Thyroid gland (tissue), 4 donors: ENCODE results near the gene NDE1.

ENCODE experiments used
- POLR2A ChIP-seq, 2 donors: fragments of 450-650 bp; IDR thresholded peaks; one replicate each; pipeline ENCODE4 v1.6.1; 2017; ENCODE audit warnings: antibody characterized with exemption in 2 of 2, mild to moderate bottlenecking in 2 of 2, moderate library complexity in 1 of 2
- TF ChIP-seq, protein P1 (sequence below), 6 experiments: fragments of 200-600 bp in 3 of 6; fragments of 450-650 bp in 3 of 6; sonication (generic) in 3 of 6; IDR thresholded peaks; one replicate each; pipeline ENCODE4 v1.5.1; 2016 to 2019; ENCODE audit warnings: antibody characterized with exemption in 6 of 6, mild to moderate bottlenecking in 2 of 6, inconsistent platforms in 1 of 6, moderate library complexity in 1 of 6

DNA sequence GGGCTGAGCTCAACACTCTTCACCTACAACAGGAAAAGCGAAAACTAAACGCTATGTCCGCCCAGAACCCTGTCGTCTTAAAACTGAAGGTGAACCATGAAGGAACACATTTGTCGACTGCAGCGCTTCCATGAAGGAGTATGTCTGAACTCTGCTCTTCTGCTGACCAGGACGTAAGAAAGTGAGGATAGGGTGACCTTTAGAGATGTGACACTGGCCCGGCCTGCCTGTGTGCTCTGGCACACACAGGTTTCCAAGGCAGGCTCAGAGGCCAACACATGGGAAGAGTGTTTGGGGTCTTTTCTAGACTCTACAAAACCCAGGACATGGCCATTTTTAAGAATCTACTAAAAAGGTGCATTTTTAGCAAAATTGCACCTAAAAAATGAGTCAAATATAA lies 28.2 kb upstream of the NDE1 start:
- TF ChIP-seq, protein P1, sequence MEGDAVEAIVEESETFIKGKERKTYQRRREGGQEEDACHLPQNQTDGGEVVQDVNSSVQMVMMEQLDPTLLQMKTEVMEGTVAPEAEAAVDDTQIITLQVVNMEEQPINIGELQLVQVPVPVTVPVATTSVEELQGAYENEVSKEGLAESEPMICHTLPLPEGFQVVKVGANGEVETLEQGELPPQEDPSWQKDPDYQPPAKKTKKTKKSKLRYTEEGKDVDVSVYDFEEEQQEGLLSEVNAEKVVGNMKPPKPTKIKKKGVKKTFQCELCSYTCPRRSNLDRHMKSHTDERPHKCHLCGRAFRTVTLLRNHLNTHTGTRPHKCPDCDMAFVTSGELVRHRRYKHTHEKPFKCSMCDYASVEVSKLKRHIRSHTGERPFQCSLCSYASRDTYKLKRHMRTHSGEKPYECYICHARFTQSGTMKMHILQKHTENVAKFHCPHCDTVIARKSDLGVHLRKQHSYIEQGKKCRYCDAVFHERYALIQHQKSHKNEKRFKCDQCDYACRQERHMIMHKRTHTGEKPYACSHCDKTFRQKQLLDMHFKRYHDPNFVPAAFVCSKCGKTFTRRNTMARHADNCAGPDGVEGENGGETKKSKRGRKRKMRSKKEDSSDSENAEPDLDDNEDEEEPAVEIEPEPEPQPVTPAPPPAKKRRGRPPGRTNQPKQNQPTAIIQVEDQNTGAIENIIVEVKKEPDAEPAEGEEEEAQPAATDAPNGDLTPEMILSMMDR (IDR thresholded peaks at IDR 0.05), result no peak
- no peak for TF ChIP-seq POLR2A (IDR thresholded peaks at IDR 0.05)
